ENCODE measurements around the gene ZNF593OS.

GRCh38 chr1:26195805-26196204 lies 24.2 kb upstream of the ZNF593OS start:
- TF ChIP-seq POLR2A (IDR thresholded peaks at IDR 0.05) = no peak
- TF ChIP-seq, protein P1, sequence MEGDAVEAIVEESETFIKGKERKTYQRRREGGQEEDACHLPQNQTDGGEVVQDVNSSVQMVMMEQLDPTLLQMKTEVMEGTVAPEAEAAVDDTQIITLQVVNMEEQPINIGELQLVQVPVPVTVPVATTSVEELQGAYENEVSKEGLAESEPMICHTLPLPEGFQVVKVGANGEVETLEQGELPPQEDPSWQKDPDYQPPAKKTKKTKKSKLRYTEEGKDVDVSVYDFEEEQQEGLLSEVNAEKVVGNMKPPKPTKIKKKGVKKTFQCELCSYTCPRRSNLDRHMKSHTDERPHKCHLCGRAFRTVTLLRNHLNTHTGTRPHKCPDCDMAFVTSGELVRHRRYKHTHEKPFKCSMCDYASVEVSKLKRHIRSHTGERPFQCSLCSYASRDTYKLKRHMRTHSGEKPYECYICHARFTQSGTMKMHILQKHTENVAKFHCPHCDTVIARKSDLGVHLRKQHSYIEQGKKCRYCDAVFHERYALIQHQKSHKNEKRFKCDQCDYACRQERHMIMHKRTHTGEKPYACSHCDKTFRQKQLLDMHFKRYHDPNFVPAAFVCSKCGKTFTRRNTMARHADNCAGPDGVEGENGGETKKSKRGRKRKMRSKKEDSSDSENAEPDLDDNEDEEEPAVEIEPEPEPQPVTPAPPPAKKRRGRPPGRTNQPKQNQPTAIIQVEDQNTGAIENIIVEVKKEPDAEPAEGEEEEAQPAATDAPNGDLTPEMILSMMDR (IDR thresholded peaks at IDR 0.05) = no peak
